SJCRH30 (cell line): ENCODE results near the gene TTBK1. TPM values are rescaled to one million over a fixed set of nuclear protein-coding genes. Genes with fewer than 3 reads are reported as not detected.

Source experiments
- DNase-seq, 2 experiments: peaks; one replicate each; pipeline ENCODE4 v3.0.0-alpha.2; 2015 to 2020
- H3K27ac ChIP-seq: fragments of 250-450 bp; sonication (Bioruptor Pico); 2 replicates; pipeline ENCODE4 v1.5.1; 2020; ENCODE audit warnings: mild to moderate bottlenecking, moderate library complexity
- H3K27me3 ChIP-seq: fragments of 250-450 bp; sonication (Bioruptor Pico); 2 replicates; pipeline ENCODE4 v1.5.1; 2020; ENCODE audit warnings: mild to moderate bottlenecking, moderate library complexity
- H3K36me3 ChIP-seq: fragments of 250-450 bp; sonication (Bioruptor Pico); 2 replicates; pipeline ENCODE4 v1.5.1; 2020; ENCODE audit warnings: mild to moderate bottlenecking, moderate library complexity
- H3K4me1 ChIP-seq: fragments of 250-450 bp; sonication (Bioruptor Pico); 2 replicates; pipeline ENCODE4 v1.5.1; 2020; ENCODE audit warnings: mild to moderate bottlenecking, moderate library complexity
- H3K4me3 ChIP-seq: fragments of 250-450 bp; sonication (Bioruptor Pico); 2 replicates; pipeline ENCODE4 v1.5.1; 2020; ENCODE audit warnings: mild to moderate bottlenecking, moderate library complexity
- H3K9me3 ChIP-seq: fragments of 250-450 bp; sonication (Bioruptor Pico); replicated peaks from 2 replicates; pipeline ENCODE4 v1.5.1; 2020; ENCODE audit warnings: mild to moderate bottlenecking, moderate library complexity
- total RNA-seq: library from RNA; depleted of rRNA; stranded (reverse); fragments of >200 nt; shearing (Covaris generic); gene quantifications from 2 replicates; pipeline ENCODE4 v1.2.3, GENCODE V29; 2014

The TTBK1 gene
- total RNA-seq, 1 experiment from 2014 or later = not detected

GRCh38 chr6:43254846-43255245 is 11.6 kb downstream of the TTBK1 start:
- Histone ChIP-seq H3K9me3 (no peaks in the 10 kb centered on the region), H3K4me1 (no peaks in the 10 kb centered on the region; the same call in 1 of the 2 replicates), H3K36me3 (no peaks in the 10 kb centered on the region), H3K27me3 (peaks cover 21% of the 10 kb centered on the region), H3K4me3 (no peak overlapping the region), H3K27ac (no peak overlapping the region)
- DNase-seq = no peak

DNA sequence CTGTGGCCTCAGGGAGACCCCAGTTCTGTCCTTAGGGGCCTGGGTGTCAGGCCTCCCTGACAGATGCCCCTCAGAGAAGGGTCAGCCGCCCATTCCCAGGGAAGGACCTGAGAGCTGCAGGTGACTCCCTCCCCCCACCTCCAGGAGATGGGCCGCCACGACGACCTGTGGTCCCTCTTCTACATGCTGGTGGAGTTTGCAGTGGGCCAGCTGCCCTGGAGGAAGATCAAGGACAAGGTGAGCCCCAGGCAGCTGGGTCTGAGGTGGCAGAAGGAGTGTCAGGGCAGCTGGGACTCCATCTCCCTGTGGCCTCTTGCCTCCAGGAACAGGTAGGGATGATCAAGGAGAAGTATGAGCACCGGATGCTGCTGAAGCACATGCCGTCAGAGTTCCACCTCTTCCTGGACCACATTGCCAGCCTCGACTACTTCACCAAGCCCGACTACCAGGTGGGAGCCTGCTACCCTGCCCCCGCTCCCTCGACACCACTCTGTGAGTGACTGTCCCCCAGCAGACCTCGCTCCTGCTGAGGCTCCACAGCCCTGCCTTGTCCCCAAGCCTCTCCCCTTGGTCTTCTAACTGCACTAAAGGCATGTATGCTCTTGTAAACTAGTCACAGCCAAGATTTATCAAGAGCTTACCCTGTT is 12.2 kb downstream of the TTBK1 start:
- no peak overlapping the region for H3K4me3 ChIP-seq
- no peaks in the 10 kb centered on the region for H3K36me3 ChIP-seq
- H3K27ac ChIP-seq = no peak overlapping the region
- no peak for DNase-seq
- H3K9me3 ChIP-seq = no peaks in the 10 kb centered on the region
- peaks cover 19% of the 10 kb centered on the region for H3K27me3 ChIP-seq
- H3K4me1 ChIP-seq = no peaks in the 10 kb centered on the region; the same call in 1 of the 2 replicates

DNA sequence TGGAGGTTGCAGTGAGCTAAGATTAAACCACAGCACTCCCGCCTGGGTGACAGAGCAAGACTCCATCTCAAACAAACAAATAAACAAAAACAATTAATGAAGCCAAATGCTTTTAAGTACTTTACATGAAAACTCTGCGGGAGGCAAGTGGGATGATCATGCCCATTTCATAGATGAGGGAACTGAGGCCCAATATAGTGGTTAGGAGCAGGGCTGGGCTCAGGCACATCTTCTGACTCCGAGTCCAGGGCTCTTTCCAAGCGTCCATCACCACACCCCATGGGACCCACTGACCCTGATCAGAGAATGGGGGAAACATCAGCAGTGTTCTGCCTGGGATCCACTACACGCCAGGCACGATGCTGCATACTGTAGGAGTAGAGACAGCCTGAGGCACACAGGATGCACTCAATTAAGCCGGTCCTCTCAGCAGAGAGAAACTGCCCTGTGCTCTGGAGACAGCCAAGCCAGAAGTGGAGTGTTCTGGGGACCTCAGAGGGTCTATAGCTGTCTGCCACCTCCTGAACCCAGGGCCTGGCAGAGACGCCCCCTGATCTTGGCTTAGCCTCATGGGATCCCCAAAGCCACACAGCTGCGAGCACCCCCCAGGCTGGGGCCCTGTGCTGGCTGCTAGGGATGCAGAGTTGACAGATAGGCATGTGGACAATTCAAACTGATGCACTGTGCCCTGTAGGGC is 13.5 kb downstream of the TTBK1 start:
- H3K4me3 ChIP-seq = no peak overlapping the region
- no peaks in the 10 kb centered on the region for H3K9me3 ChIP-seq
- no peaks in the 10 kb centered on the region for H3K36me3 ChIP-seq
- no peak for DNase-seq
- no peak overlapping the region for H3K27ac ChIP-seq
- no peaks in the 10 kb centered on the region for H3K4me1 ChIP-seq
- peaks cover 9% of the 10 kb centered on the region for H3K27me3 ChIP-seq

GRCh38 chr6:43257367-43258145 is 14.3 kb downstream of the TTBK1 start:
- Histone ChIP-seq H3K4me3 (no peak overlapping the region), H3K9me3 (no peaks in the 10 kb centered on the region), H3K36me3 (no peaks in the 10 kb centered on the region), H3K27ac (no peak overlapping the region), H3K27me3 (peaks cover 8% of the 10 kb centered on the region; the same call in 1 of the 2 replicates), H3K4me1 (no peaks in the 10 kb centered on the region)
- no peak for DNase-seq

DNA sequence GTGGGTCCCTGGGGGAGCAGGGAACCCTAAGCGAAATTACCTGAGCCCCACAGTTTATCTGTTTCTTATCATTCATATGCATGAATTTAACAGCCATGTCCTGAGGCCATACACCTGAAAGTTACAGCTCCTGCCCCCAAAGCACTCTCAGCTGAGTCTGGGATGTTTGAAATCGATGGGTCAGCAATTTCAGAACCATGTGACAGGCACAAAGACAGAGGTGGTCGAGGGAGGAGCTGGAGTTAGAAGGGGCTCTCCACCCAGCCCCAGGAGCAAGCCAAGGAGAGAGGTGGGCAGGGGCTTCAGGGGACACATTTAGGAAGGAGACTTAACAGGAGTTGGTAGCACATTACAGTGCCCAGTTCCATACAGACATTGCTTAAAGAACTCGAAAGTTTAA is 14.9 kb downstream of the TTBK1 start:
- Histone ChIP-seq H3K4me1 (no peaks in the 10 kb centered on the region), H3K9me3 (no peaks in the 10 kb centered on the region), H3K27ac (no peak overlapping the region), H3K4me3 (no peak overlapping the region), H3K36me3 (no peaks in the 10 kb centered on the region), H3K27me3 (peaks cover 8% of the 10 kb centered on the region; the same call in 1 of the 2 replicates)
- no peak for DNase-seq

DNA sequence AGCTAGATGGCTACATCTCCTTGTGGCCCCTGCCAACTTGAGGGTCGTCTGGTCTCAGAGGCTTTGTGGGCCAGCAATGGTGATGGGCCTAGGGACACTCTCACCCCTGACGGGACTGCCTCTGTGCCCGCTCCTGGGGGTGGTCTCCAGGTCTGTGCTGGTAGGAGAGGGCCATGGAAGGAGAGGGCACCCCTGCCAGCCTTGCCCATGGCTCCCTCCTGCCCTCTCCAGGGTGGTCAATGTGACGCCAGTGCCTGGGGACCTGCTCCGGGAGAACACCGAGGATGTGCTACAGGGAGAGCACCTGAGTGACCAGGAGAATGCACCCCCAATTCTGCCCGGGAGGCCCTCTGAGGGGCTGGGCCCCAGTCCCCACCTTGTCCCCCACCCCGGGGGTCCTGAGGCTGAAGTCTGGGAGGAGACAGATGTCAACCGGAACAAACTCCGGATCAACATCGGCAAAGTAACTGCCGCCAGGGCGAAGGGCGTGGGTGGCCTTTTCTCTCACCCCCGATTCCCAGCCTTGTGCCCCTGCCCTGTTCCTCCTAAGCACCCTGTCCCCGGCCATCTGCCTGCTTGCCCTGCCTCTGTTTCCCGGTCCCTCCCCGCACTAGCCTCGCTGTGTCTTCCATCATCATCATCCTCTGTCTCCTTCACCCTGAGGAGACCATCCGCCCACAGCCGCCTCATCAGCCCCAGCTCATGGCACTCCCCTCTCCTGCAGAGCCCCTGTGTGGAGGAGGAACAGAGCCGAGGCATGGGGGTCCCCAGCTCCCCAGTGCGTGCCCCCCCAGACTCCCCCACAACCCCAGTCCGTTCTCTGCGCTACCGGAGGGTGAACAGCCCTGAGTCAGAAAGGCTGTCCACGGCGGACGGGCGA is 15.8 kb downstream of the TTBK1 start:
- no peak for DNase-seq
- Histone ChIP-seq H3K27ac (no peak overlapping the region), H3K9me3 (no peaks in the 10 kb centered on the region), H3K36me3 (no peaks in the 10 kb centered on the region), H3K4me1 (no peaks in the 10 kb centered on the region), H3K4me3 (no peak overlapping the region), H3K27me3 (peaks cover 8% of the 10 kb centered on the region; the same call in 1 of the 2 replicates)

DNA sequence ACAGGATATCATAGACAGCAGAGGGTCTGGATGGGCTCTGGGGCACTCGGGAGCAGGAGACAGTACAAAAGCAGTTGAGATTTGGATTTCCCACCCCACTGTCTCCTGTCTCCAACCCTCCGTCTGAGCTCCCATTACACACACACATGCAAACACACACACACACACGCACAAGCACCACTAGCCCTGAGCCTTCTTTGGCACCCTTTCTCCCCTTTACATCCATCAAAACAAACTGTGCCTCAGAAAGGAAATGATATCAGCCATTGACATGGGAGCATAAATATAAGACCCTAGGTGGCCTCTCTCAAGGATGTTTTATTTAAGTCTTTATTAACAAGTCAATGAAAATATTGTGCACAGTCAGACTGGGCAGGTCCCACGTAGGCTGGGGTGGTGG is 17.5 kb downstream of the TTBK1 start:
- no peak overlapping the region for H3K4me3 ChIP-seq
- no peak for DNase-seq
- H3K4me1 ChIP-seq = no peaks in the 10 kb centered on the region
- H3K9me3 ChIP-seq = no peaks in the 10 kb centered on the region
- H3K27ac ChIP-seq = no peak overlapping the region
- H3K27me3 ChIP-seq = peaks cover 8% of the 10 kb centered on the region; the same call in 1 of the 2 replicates
- H3K36me3 ChIP-seq = no peaks in the 10 kb centered on the region

DNA sequence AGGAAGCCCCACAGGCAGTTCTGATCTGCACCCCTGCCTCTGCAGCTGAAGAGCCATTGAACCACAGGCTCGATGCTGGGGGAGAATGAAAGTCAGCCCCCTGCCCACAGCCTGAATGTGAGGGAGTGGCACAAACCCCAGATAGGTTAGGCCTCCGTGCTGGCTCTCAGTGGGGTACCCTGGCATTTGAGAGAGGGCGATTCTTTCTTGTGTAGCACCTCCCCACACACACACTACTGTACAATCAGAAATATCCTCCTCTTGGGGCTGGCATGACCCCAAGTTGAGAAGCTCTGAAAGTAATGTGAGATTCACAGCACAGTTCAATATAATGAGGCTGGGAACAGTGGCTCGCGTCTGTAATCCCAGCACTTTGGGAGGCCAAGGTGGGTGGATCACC is 17.9 kb downstream of the TTBK1 start:
- Histone ChIP-seq H3K9me3 (no peaks in the 10 kb centered on the region), H3K27me3 (peaks cover 8% of the 10 kb centered on the region; the same call in 1 of the 2 replicates), H3K4me1 (no peaks in the 10 kb centered on the region), H3K4me3 (no peak overlapping the region), H3K36me3 (no peaks in the 10 kb centered on the region), H3K27ac (no peak overlapping the region)
- DNase-seq = no peak

GRCh38 chr6:43262000-43262779 is 18.9 kb downstream of the TTBK1 start:
- Histone ChIP-seq H3K36me3 (no peaks in the 10 kb centered on the region), H3K27ac (no peak overlapping the region), H3K9me3 (no peaks in the 10 kb centered on the region), H3K27me3 (peaks cover 3% of the 10 kb centered on the region; the same call in 1 of the 2 replicates), H3K4me3 (no peak overlapping the region), H3K4me1 (no peaks in the 10 kb centered on the region)
- DNase-seq = no peak

GRCh38 chr6:43262780-43263313 is 19.6 kb downstream of the TTBK1 start:
- Histone ChIP-seq H3K4me1 (no peaks in the 10 kb centered on the region), H3K4me3 (no peak overlapping the region), H3K27me3 (peaks cover 3% of the 10 kb centered on the region; the same call in 1 of the 2 replicates), H3K9me3 (no peaks in the 10 kb centered on the region), H3K27ac (no peak overlapping the region), H3K36me3 (no peaks in the 10 kb centered on the region)
- DNase-seq = no peak

DNA sequence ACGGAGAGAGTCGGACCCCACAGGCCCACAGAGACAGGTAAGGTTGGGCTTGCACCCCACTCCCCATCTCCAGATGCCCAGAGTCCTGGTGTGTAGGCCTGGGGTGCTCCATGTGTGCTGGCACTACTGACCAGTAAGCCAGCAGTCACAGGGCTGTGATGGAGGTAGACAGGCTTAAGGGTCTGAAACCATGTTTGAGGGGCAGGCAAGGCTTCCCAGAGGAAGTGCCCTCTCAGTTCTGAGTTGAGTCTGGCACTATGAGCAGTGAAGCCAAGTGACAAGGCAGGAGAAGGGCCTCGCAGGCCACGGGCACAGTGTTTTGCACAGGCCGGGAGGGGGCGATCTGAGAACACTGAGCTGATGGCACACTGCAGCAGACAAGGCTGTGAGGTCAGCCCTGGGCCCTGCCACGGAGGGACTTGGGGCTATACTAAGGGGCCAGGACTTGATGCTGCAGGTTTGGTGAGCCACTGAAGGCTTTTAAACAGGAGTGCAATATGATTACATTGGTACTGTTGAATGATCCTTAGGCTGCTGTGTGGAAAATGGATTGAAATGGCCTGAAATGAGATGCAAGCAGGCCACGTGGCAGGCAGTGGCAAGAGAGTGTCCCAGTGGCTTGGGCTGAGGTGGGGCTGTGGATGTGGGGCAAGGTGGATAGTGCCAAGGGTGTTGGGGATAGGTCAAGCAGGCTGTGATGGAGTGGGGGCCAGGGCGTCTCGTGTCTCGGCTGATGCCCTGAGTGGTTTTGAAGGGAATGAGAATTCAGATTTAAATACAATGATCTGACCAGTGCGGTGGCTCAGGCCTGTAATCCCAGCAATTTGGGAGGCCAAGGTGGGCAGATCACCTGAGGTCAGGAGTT is 20.3 kb downstream of the TTBK1 start:
- peak; percentile 77 to 81 for DNase-seq
- no peaks in the 10 kb centered on the region for H3K36me3 ChIP-seq

GRCh38 chr6:43264599-43265145 is 21.4 kb downstream of the TTBK1 start:
- H3K9me3 ChIP-seq = no peaks in the 10 kb centered on the region
- H3K4me1 ChIP-seq = no peaks in the 10 kb centered on the region
- H3K36me3 ChIP-seq = no peaks in the 10 kb centered on the region
- no peak overlapping the region for H3K27ac ChIP-seq
- DNase-seq = no peak
- no peak overlapping the region for H3K4me3 ChIP-seq
- peaks cover 3% of the 10 kb centered on the region; the same call in 1 of the 2 replicates for H3K27me3 ChIP-seq

More for the DNA sequence above, 20.3 kb downstream of the TTBK1 start:
- Histone ChIP-seq H3K27ac (no peak overlapping the region), H3K27me3 (peaks cover 3% of the 10 kb centered on the region; the same call in 1 of the 2 replicates), H3K9me3 (no peaks in the 10 kb centered on the region), H3K4me3 (no peak overlapping the region), H3K4me1 (no peaks in the 10 kb centered on the region)
